OCI-LY7 (cell line): ENCODE measurements around the gene GSG1L. TPM values are rescaled to one million over a fixed set of nuclear protein-coding genes. Genes with fewer than 3 reads are reported as not detected.

Source experiments
- BruUV-seq: library from RNA; stranded (reverse); fragments of 400-500 nt; replicated peaks from 2 replicates; lab custom pipeline; 2021; lab: Mats Ljungman, UMichigan
- CTCF ChIA-PET: fragments of 300-600 bp; sonication (Branson Sonifier 250); formaldehyde crosslinking; loops from one replicate; lab custom pipeline; 2022; ENCODE audit warnings: antibody characterized with exemption; ENCODE audit not compliant: unreplicated experiment; lab: Charles Lee
- POLR2A ChIA-PET: fragments of 300-600 bp; sonication (Branson Sonifier 250); formaldehyde crosslinking; loops from one replicate; lab custom pipeline; 2022; ENCODE audit warnings: antibody characterized with exemption; lab: Charles Lee
- DNase-seq: peaks from one replicate; pipeline ENCODE4 v3.0.0-alpha.2; 2015; ENCODE audit warnings: low spot score
- H2AFZ ChIP-seq: fragments of 200-600 bp; sonication (generic), shearing (Covaris generic); 2 replicates; pipeline ENCODE4 v1.6.1; 2014; ENCODE audit warnings: mild to moderate bottlenecking, antibody characterized with exemption, low read length, moderate library complexity
- H3K27ac ChIP-seq: fragments of 200-600 bp; sonication (generic); 2 replicates; pipeline ENCODE4 v1.5.1; 2014; ENCODE audit warnings: mixed run types, low read depth, mild to moderate bottlenecking, moderate library complexity, low read length, inconsistent platforms; ENCODE audit not compliant: poor library complexity, severe bottlenecking
- H3K36me3 ChIP-seq: fragments of 200-600 bp; sonication (generic); 2 replicates; pipeline ENCODE4 v1.6.1; 2014; ENCODE audit warnings: mild to moderate bottlenecking, antibody characterized with exemption, low read length, moderate library complexity, mixed read lengths; ENCODE audit not compliant: insufficient read depth
- H3K4me1 ChIP-seq: fragments of 200-600 bp; sonication (generic); 2 replicates; pipeline ENCODE4 v1.5.1; 2014; ENCODE audit warnings: mild to moderate bottlenecking, low read length; ENCODE audit not compliant: insufficient read depth, poor library complexity, severe bottlenecking
- H3K4me2 ChIP-seq: fragments of 200-600 bp; sonication (generic); 2 replicates; pipeline ENCODE4 v1.6.1; 2014; ENCODE audit warnings: mild to moderate bottlenecking, low read length
- H3K4me3 ChIP-seq: fragments of 200-600 bp; sonication (generic); 2 replicates; pipeline ENCODE4 v1.5.1; 2014; ENCODE audit warnings: mild to moderate bottlenecking, low read depth, low read length; ENCODE audit not compliant: poor library complexity, severe bottlenecking
- H3K79me2 ChIP-seq: fragments of 200-600 bp; sonication (generic); 2 replicates; pipeline ENCODE4 v1.6.1; 2016; ENCODE audit warnings: low read depth, mild to moderate bottlenecking, low read length, moderate library complexity, mixed read lengths; ENCODE audit not compliant: insufficient read depth
- H3K9me2 ChIP-seq: fragments of 200-600 bp; sonication (generic); 2 replicates; pipeline ENCODE4 v1.6.1; 2016; ENCODE audit warnings: mild to moderate bottlenecking, low read length, mixed read lengths; ENCODE audit not compliant: insufficient read depth
- H3K9me3 ChIP-seq: fragments of 200-600 bp; sonication (generic); 2 replicates; pipeline ENCODE4 v1.6.1; 2014; ENCODE audit warnings: mild to moderate bottlenecking, mixed run types, low read length, mixed read lengths
- H4K20me1 ChIP-seq: fragments of 200-600 bp; sonication (generic); 2 replicates; pipeline ENCODE4 v1.6.1; 2014; ENCODE audit warnings: mild to moderate bottlenecking, antibody characterized with exemption, low read length, moderate library complexity, mixed read lengths; ENCODE audit not compliant: insufficient read depth
- EZH2phosphoT487 ChIP-seq: fragments of 200-600 bp; sonication (generic); IDR thresholded peaks from 2 replicates; pipeline ENCODE4 v1.6.1; 2018; ENCODE audit warnings: low read depth, borderline replicate concordance, mild to moderate bottlenecking, mixed run types, antibody characterized with exemption, low read length, moderate library complexity, mixed read lengths
- intact Hi-C: fragments of 100-400 bp; cut with micrococcal nuclease; formaldehyde crosslinking; loops from one replicate; pipeline ENCODE4 v1.10.0; 2022; ENCODE audit not compliant: unreplicated experiment
- total RNA-seq, 2 experiments: library from RNA; depleted of rRNA in 1 of 2; stranded (reverse); fragments of >200 nt in 1 of 2; shearing (Covaris generic) in 1 of 2; gene quantifications; 2 replicates each; pipeline ENCODE4 v1.2.3, GENCODE V29; 2014 to 2022
- TF ChIP-seq, protein P1 (sequence below): fragments of 200-600 bp; sonication (generic); conservative IDR thresholded peaks from 2 replicates; pipeline ENCODE4 v1.5.1; 2014; ENCODE audit warnings: mild to moderate bottlenecking, antibody characterized with exemption, low read length, moderate library complexity, mixed read lengths

GSG1L gene
- total RNA-seq, 2 experiments from 2014 or later, result not detected

- BruUV-seq, result no TSS peak
- Histone ChIP-seq H3K4me3 (no peak overlapping the region), H2AFZ (no peak overlapping the region), H3K4me1 (no peaks in the 10 kb centered on the region), H3K4me2 (no peak overlapping the region), H4K20me1 (no peaks in the 10 kb centered on the region), H3K79me2 (no peaks in the 10 kb centered on the region), H3K9me3 (no peaks in the 10 kb centered on the region), H3K9me2 (no peaks in the 10 kb centered on the region), H3K36me3 (no peaks in the 10 kb centered on the region), H3K27ac (no peak overlapping the region)
- DNase-seq, result no peak
- TF ChIP-seq, protein P1, sequence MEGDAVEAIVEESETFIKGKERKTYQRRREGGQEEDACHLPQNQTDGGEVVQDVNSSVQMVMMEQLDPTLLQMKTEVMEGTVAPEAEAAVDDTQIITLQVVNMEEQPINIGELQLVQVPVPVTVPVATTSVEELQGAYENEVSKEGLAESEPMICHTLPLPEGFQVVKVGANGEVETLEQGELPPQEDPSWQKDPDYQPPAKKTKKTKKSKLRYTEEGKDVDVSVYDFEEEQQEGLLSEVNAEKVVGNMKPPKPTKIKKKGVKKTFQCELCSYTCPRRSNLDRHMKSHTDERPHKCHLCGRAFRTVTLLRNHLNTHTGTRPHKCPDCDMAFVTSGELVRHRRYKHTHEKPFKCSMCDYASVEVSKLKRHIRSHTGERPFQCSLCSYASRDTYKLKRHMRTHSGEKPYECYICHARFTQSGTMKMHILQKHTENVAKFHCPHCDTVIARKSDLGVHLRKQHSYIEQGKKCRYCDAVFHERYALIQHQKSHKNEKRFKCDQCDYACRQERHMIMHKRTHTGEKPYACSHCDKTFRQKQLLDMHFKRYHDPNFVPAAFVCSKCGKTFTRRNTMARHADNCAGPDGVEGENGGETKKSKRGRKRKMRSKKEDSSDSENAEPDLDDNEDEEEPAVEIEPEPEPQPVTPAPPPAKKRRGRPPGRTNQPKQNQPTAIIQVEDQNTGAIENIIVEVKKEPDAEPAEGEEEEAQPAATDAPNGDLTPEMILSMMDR, result no peak
- TF ChIP-seq EZH2phosphoT487, result no peak
- POLR2A ChIA-PET, result interaction anchor here (0.6 kb wide), 1 partner anchor 226 kb away, joined by 3 read pairs; no protein-coding TSS in a partner anchor
- intact Hi-C loops, result no loop called here
- CTCF ChIA-PET, result no interaction called here
These were observed 71.6 kb downstream of the GSG1L start for GRCh38 chr16:27991876-27992275.

- Histone ChIP-seq H3K4me1 (no peaks in the 10 kb centered on the region), H3K4me2 (no peak overlapping the region), H3K36me3 (no peaks in the 10 kb centered on the region), H3K9me2 (no peaks in the 10 kb centered on the region), H3K27ac (no peak overlapping the region), H3K9me3 (no peaks in the 10 kb centered on the region), H3K79me2 (no peaks in the 10 kb centered on the region), H4K20me1 (no peaks in the 10 kb centered on the region), H3K4me3 (no peak overlapping the region), H2AFZ (no peak overlapping the region)
- no peak for TF ChIP-seq EZH2phosphoT487
- TF ChIP-seq, protein P1, result no peak
- no TSS peak for BruUV-seq
- POLR2A ChIA-PET, result no interaction called here
- DNase-seq, result no peak
- intact Hi-C loops, result no loop called here
- CTCF ChIA-PET, result no interaction called here
These were observed 77.5 kb downstream of the GSG1L start for GRCh38 chr16:27985981-27986380.

- CTCF ChIA-PET, result no interaction called here
These were observed 79.4 kb downstream of the GSG1L start for GRCh38 chr16:27984121-27984520.

More at GRCh38 chr16:27984121-27984520, 79.4 kb downstream of the GSG1L start:
- Histone ChIP-seq H3K9me3 (no peaks in the 10 kb centered on the region), H3K4me2 (no peak overlapping the region), H3K9me2 (no peaks in the 10 kb centered on the region), H3K4me1 (no peaks in the 10 kb centered on the region), H2AFZ (no peak overlapping the region), H3K27ac (no peak overlapping the region), H3K79me2 (no peaks in the 10 kb centered on the region), H3K4me3 (no peak overlapping the region), H3K36me3 (no peaks in the 10 kb centered on the region), H4K20me1 (no peaks in the 10 kb centered on the region)
- BruUV-seq, result no TSS peak
- TF ChIP-seq, protein P1, result no peak
- TF ChIP-seq EZH2phosphoT487, result no peak
- DNase-seq, result no peak
- POLR2A ChIA-PET, result no interaction called here
- intact Hi-C loops, result no loop called here
